Panc1 (cell line): ENCODE data around the gene PKNOX2. TPM values are rescaled to one million over a fixed set of nuclear protein-coding genes. Genes with fewer than 3 reads are reported as not detected.

Source experiments
- ATAC-seq: fragments of 200-7000 bp; cut with Tn5 transposase; 2 replicates; pipeline ENCODE4 v1.9.1; 2020; ENCODE audit warnings: mild to moderate bottlenecking, moderate library complexity
- BruUV-seq: library from RNA; stranded (reverse); fragments of 400-500 nt; replicated peaks from 2 replicates; lab custom pipeline; 2021; lab: Mats Ljungman, UMichigan
- CTCF ChIA-PET: fragments of 300-600 bp; sonication (Branson Sonifier 250); formaldehyde crosslinking; loops from one replicate; lab custom pipeline; 2022; ENCODE audit warnings: antibody characterized with exemption; lab: Charles Lee
- POLR2A ChIA-PET: fragments of 300-600 bp; sonication (Branson Sonifier 250); formaldehyde crosslinking; loops from one replicate; lab custom pipeline; 2022; ENCODE audit warnings: antibody characterized with exemption; lab: Charles Lee
- DNase-seq: peaks from one replicate; pipeline ENCODE4 v3.0.0-alpha.2; 2010; ENCODE audit warnings: low read depth, low spot score
- H3K27ac ChIP-seq: 2 replicates; pipeline ENCODE4 v1.5.1; 2011; ENCODE audit warnings: mild to moderate bottlenecking, low read length, inconsistent platforms
- H3K27me3 ChIP-seq: fragments of 200-500 bp; sonication (Bioruptor generic); 2 replicates; pipeline ENCODE4 v1.6.0; 2014; ENCODE audit warnings: low read length, inconsistent platforms; ENCODE audit not compliant: control insufficient read depth, insufficient read depth
- H3K36me3 ChIP-seq: fragments of 200-500 bp; sonication (Bioruptor generic); 2 replicates; pipeline ENCODE4 v1.5.1; 2014; ENCODE audit warnings: inconsistent platforms, mild to moderate bottlenecking, low read length, moderate library complexity; ENCODE audit not compliant: control insufficient read depth, insufficient read depth
- H3K4me1 ChIP-seq: 2 replicates; pipeline ENCODE4 v1.5.1; 2011; ENCODE audit warnings: inconsistent platforms, mild to moderate bottlenecking, low read length, moderate library complexity; ENCODE audit not compliant: control insufficient read depth, insufficient read depth
- H3K4me3 ChIP-seq, 2 experiments: 2 replicates each; pipeline ENCODE4 v1.5.1; 2011 to 2012; ENCODE audit warnings: low read depth in 2 of 2, low read length in 2 of 2, mild to moderate bottlenecking in 2 of 2, inconsistent platforms in 1 of 2, moderate library complexity in 1 of 2
- H3K9me3 ChIP-seq: fragments of 200-500 bp; sonication (Bioruptor generic); 2 replicates; pipeline ENCODE4 v1.5.1; 2014; ENCODE audit warnings: low read depth, mild to moderate bottlenecking, inconsistent platforms, low read length, moderate library complexity; ENCODE audit not compliant: control insufficient read depth, insufficient read depth
- POLR2AphosphoS5 ChIP-seq: IDR thresholded peaks from 2 replicates; pipeline ENCODE4 v1.6.1; 2012; ENCODE audit warnings: mild to moderate bottlenecking, low read depth, low read length, moderate library complexity
- SIN3A ChIP-seq: IDR thresholded peaks from 2 replicates; pipeline ENCODE4 v1.6.1; 2012; ENCODE audit warnings: low read depth, mild to moderate bottlenecking, low read length, moderate library complexity, borderline replicate concordance; ENCODE audit not compliant: insufficient read depth
- TCF7L2 ChIP-seq: IDR thresholded peaks from 2 replicates; pipeline ENCODE4 v1.6.1; 2011; ENCODE audit warnings: mild to moderate bottlenecking, low read depth, low read length, inconsistent platforms
- in situ Hi-C: cut with HindIII; loops from 2 replicates; pipeline ENCODE4 v1.10.0; 2016; ENCODE audit warnings: low sequenced_read_pairs, low pct_unique_long_range_greater_than_20kb
- intact Hi-C: fragments of 100-400 bp; cut with micrococcal nuclease; formaldehyde crosslinking; loops from one replicate; pipeline ENCODE4 v1.10.0; 2022; ENCODE audit not compliant: unreplicated experiment
- total RNA-seq: library from RNA; stranded (reverse); gene quantifications from one replicate; pipeline ENCODE4 v1.2.1, GENCODE V29; 2021; ENCODE audit not compliant: unreplicated experiment
- TF ChIP-seq, protein P1 (sequence below), 2 experiments: IDR thresholded peaks; 2 replicates each; pipeline ENCODE4 v1.6.1; 2011 to 2012; ENCODE audit warnings: low read depth in 2 of 2, control low read depth in 1 of 2, low read length in 1 of 2, mild to moderate bottlenecking in 1 of 2, moderate library complexity in 1 of 2; ENCODE audit not compliant: insufficient read depth in 1 of 2
- TF ChIP-seq, protein P2 (sequence below): fragments of 450-650 bp; IDR thresholded peaks from 2 replicates; pipeline ENCODE4 v1.5.1; 2017; ENCODE audit warnings: mild to moderate bottlenecking

Gene PKNOX2
- total RNA-seq, 1 experiment from 2014 or later = not detected

- Histone ChIP-seq H3K9me3 (no peaks in the 10 kb centered on the region), H3K27ac (no peak overlapping the region), H3K4me3 (no peak overlapping the region), H3K27me3 (peaks cover 25% of the 10 kb centered on the region), H3K4me1 (no peaks in the 10 kb centered on the region), H3K36me3 (no peaks in the 10 kb centered on the region)
- POLR2A ChIA-PET = interaction anchor here (0.7 kb wide), 1 partner anchor 64 kb away, joined by 3 read pairs; no protein-coding TSS in a partner anchor
- TF ChIP-seq, protein P1, sequence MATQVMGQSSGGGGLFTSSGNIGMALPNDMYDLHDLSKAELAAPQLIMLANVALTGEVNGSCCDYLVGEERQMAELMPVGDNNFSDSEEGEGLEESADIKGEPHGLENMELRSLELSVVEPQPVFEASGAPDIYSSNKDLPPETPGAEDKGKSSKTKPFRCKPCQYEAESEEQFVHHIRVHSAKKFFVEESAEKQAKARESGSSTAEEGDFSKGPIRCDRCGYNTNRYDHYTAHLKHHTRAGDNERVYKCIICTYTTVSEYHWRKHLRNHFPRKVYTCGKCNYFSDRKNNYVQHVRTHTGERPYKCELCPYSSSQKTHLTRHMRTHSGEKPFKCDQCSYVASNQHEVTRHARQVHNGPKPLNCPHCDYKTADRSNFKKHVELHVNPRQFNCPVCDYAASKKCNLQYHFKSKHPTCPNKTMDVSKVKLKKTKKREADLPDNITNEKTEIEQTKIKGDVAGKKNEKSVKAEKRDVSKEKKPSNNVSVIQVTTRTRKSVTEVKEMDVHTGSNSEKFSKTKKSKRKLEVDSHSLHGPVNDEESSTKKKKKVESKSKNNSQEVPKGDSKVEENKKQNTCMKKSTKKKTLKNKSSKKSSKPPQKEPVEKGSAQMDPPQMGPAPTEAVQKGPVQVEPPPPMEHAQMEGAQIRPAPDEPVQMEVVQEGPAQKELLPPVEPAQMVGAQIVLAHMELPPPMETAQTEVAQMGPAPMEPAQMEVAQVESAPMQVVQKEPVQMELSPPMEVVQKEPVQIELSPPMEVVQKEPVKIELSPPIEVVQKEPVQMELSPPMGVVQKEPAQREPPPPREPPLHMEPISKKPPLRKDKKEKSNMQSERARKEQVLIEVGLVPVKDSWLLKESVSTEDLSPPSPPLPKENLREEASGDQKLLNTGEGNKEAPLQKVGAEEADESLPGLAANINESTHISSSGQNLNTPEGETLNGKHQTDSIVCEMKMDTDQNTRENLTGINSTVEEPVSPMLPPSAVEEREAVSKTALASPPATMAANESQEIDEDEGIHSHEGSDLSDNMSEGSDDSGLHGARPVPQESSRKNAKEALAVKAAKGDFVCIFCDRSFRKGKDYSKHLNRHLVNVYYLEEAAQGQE (IDR thresholded peaks at IDR 0.05; ENCODE audit: insufficient read depth in 1 of 2, low read depth in 2 of 2, low read length in 1 of 2) = no peak
- TF ChIP-seq POLR2AphosphoS5 (no peak), SIN3A (no peak), TCF7L2 (no peak)
- TF ChIP-seq, protein P2, sequence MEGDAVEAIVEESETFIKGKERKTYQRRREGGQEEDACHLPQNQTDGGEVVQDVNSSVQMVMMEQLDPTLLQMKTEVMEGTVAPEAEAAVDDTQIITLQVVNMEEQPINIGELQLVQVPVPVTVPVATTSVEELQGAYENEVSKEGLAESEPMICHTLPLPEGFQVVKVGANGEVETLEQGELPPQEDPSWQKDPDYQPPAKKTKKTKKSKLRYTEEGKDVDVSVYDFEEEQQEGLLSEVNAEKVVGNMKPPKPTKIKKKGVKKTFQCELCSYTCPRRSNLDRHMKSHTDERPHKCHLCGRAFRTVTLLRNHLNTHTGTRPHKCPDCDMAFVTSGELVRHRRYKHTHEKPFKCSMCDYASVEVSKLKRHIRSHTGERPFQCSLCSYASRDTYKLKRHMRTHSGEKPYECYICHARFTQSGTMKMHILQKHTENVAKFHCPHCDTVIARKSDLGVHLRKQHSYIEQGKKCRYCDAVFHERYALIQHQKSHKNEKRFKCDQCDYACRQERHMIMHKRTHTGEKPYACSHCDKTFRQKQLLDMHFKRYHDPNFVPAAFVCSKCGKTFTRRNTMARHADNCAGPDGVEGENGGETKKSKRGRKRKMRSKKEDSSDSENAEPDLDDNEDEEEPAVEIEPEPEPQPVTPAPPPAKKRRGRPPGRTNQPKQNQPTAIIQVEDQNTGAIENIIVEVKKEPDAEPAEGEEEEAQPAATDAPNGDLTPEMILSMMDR = no peak
- CTCF ChIA-PET = no interaction called here
- intact Hi-C loops (no loop called here), in situ Hi-C loops (no loop called here)
- DNase-seq = no peak
- no TSS peak for BruUV-seq
- ATAC-seq = no peak
These were observed 15.3 kb downstream of the PKNOX2 start for GRCh38 chr11:125179895-125180294.

GRCh38 chr11:125180413-125181305, 16.1 kb downstream of the PKNOX2 start:
- in situ Hi-C loops = no loop called here
- H3K27me3 ChIP-seq = peaks cover 28% of the 10 kb centered on the region
- no peak overlapping the region for H3K27ac ChIP-seq
- intact Hi-C loops = no loop called here
- H3K36me3 ChIP-seq = no peaks in the 10 kb centered on the region
- H3K4me1 ChIP-seq = no peaks in the 10 kb centered on the region
- no peak for DNase-seq
- CTCF ChIA-PET = interaction anchor here (0.5 kb wide), 1 partner anchor 226 kb away, joined by 10 read pairs; no protein-coding TSS in a partner anchor
- H3K4me3 ChIP-seq = no peak overlapping the region
- H3K9me3 ChIP-seq = no peaks in the 10 kb centered on the region
- no TSS peak for BruUV-seq
- TF ChIP-seq POLR2AphosphoS5 (no peak), SIN3A (no peak), TCF7L2 (no peak)
- TF ChIP-seq, protein P2 = no peak
- TF ChIP-seq, protein P1 (IDR thresholded peaks at IDR 0.05; ENCODE audit: insufficient read depth in 1 of 2, low read depth in 2 of 2, low read length in 1 of 2) = no peak
- POLR2A ChIA-PET = no interaction called here
- no peak for ATAC-seq
